Mesendoderm (in vitro differentiated cells): ENCODE measurements around the gene GALK2.

Experiments
- DNase-seq: peaks from one replicate; pipeline ENCODE4 v3.0.0; 2013
- H2AK5ac ChIP-seq: 2 replicates; pipeline ENCODE4 v1.6.1; 2013; ENCODE audit warnings: low read length, inconsistent platforms
- H2BK120ac ChIP-seq: 2 replicates; pipeline ENCODE4 v1.6.1; 2013; ENCODE audit warnings: low read depth, mild to moderate bottlenecking, low read length, moderate library complexity, mixed read lengths
- H2BK15ac ChIP-seq: replicated peaks from 2 replicates; pipeline ENCODE4 v1.6.1; 2013; ENCODE audit warnings: low read depth, mild to moderate bottlenecking, moderate library complexity
- H2BK5ac ChIP-seq: 2 replicates; pipeline ENCODE4 v1.6.1; 2013; ENCODE audit warnings: low read length, inconsistent platforms
- H3K18ac ChIP-seq: 2 replicates; pipeline ENCODE4 v1.6.1; 2013; ENCODE audit warnings: mild to moderate bottlenecking, low read length, mixed read lengths
- H3K23ac ChIP-seq: one replicate; pipeline ENCODE4 v1.6.1; 2013; ENCODE audit warnings: low read length
- H3K27ac ChIP-seq: 2 replicates; pipeline ENCODE4 v1.5.1; 2013; ENCODE audit warnings: low read depth, mild to moderate bottlenecking, inconsistent platforms, low read length, moderate library complexity
- H3K27me3 ChIP-seq: 2 replicates; pipeline ENCODE4 v1.6.1; 2013; ENCODE audit warnings: low read length, control low read depth, mild to moderate bottlenecking, inconsistent platforms; ENCODE audit not compliant: insufficient read depth, poor library complexity
- H3K36me3 ChIP-seq: 2 replicates; pipeline ENCODE4 v1.6.1; 2013; ENCODE audit warnings: low read length, inconsistent platforms; ENCODE audit not compliant: control insufficient read depth, insufficient read depth
- H3K4ac ChIP-seq: one replicate; pipeline ENCODE4 v1.6.1; 2013; ENCODE audit warnings: low read depth, mild to moderate bottlenecking, low read length, moderate library complexity
- H3K4me1 ChIP-seq: 2 replicates; pipeline ENCODE4 v1.6.1; 2013; ENCODE audit warnings: low read depth, low read length, inconsistent platforms; ENCODE audit not compliant: control insufficient read depth
- H3K4me2 ChIP-seq: 2 replicates; pipeline ENCODE4 v1.6.1; 2013; ENCODE audit warnings: low read length
- H3K4me3 ChIP-seq: 2 replicates; pipeline ENCODE4 v1.5.1; 2013; ENCODE audit warnings: mild to moderate bottlenecking, low read length
- H3K56ac ChIP-seq: one replicate; pipeline ENCODE4 v1.6.1; 2013; ENCODE audit warnings: low read length
- H3K79me1 ChIP-seq: 2 replicates; pipeline ENCODE4 v1.6.1; 2013; ENCODE audit warnings: low read length, inconsistent platforms
- H3K79me2 ChIP-seq: 2 replicates; pipeline ENCODE4 v1.6.1; 2013; ENCODE audit warnings: mild to moderate bottlenecking, low read length; ENCODE audit not compliant: control insufficient read depth, insufficient read depth
- H3K9ac ChIP-seq: 2 replicates; pipeline ENCODE4 v1.6.1; 2013; ENCODE audit warnings: low read length, inconsistent platforms
- H4K5ac ChIP-seq: one replicate; pipeline ENCODE4 v1.6.1; 2013; ENCODE audit warnings: low read length
- H4K8ac ChIP-seq: one replicate; pipeline ENCODE4 v1.6.1; 2013; ENCODE audit warnings: low read depth, mild to moderate bottlenecking, control low read depth, low read length, moderate library complexity
- WGBS: extraction: QIAGEN DNeasy Blood & Tissue Kit; methylation state at CpG from one replicate; pipeline ENCODE4 v1.1.7; 2013; ENCODE audit warnings: low lambda C conversion rate, missing lambda C conversion rate; ENCODE audit not compliant: insufficient coverage; ENCODE audit errors: extremely low coverage; 5-methylcytosine and 5-hydroxymethylcytosine counted together

GALK2 gene

DNA sequence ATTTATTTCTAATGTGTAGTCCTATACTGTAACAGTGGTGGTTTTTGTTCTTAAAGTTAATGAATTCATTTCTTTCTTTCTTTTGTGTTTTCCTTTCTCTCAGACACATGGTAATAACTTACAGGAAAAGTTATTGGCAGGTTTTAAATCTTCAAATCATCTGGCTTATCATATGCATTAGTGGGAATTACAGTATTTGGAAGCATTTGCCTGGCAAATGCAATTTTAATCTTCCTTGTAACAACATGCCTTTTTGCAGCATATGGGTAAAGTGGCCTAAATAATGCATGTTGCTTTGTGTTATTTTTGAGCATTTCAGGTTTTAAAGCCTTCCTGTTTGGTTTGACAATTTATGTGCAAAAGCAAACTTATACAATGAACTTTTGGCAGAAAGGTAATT, 66.8 kb downstream of the GALK2 start:
- H3K27me3 ChIP-seq = no peaks in the 10 kb centered on the region
- H3K23ac ChIP-seq = no peak overlapping the region
- H3K4me1 ChIP-seq = no peaks in the 10 kb centered on the region
- H3K79me2 ChIP-seq = no peaks in the 10 kb centered on the region
- no peak overlapping the region for H4K5ac ChIP-seq
- no peak overlapping the region for H3K9ac ChIP-seq
- H2BK5ac ChIP-seq = no peak overlapping the region
- no peak overlapping the region for H2BK120ac ChIP-seq
- H3K79me1 ChIP-seq = no peaks in the 10 kb centered on the region
- H3K4me2 ChIP-seq = no peak overlapping the region
- H4K8ac ChIP-seq = no peak overlapping the region
- H3K36me3 ChIP-seq = no peaks in the 10 kb centered on the region
- no peak overlapping the region for H3K56ac ChIP-seq
- no peak overlapping the region for H2BK15ac ChIP-seq
- no peak overlapping the region for H2AK5ac ChIP-seq
- DNase-seq = no peak
- no peak overlapping the region for H3K4me3 ChIP-seq
- H3K27ac ChIP-seq = no peak overlapping the region
- H3K18ac ChIP-seq = no peak overlapping the region
- H3K4ac ChIP-seq = no peak overlapping the region

DNA sequence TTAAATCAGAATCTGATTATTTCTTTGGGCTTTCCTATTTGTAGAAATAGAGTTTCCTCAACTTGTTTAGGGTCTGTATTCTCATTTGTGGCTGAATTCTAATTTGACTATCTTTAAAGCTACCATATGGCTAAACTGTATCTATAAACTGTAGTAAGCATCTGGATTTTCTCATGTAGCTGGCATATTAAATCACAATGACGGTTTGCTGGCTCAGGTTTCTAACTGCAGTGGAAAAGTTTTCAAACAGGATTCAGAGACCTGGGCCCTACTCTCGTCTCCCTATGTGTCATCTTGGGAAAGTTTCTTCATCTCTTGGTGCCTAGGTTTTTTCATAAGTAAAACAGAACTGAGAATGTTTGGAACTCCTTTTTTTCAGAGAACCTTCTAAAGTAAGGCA, 68.3 kb downstream of the GALK2 start:
- no peaks in the 10 kb centered on the region for H3K79me1 ChIP-seq
- WGBS = no CpG with 5 or more reads among the region's 2 CpGs
- no peak for DNase-seq
- H3K79me2 ChIP-seq = no peaks in the 10 kb centered on the region
- H2BK15ac ChIP-seq = no peak overlapping the region
- no peak overlapping the region for H3K27ac ChIP-seq
- H2BK120ac ChIP-seq = no peak overlapping the region
- H4K5ac ChIP-seq = no peak overlapping the region
- H3K4me1 ChIP-seq = no peaks in the 10 kb centered on the region
- no peak overlapping the region for H3K4me3 ChIP-seq
- H3K4ac ChIP-seq = no peak overlapping the region
- no peak overlapping the region for H2BK5ac ChIP-seq
- H4K8ac ChIP-seq = no peak overlapping the region
- H2AK5ac ChIP-seq = no peak overlapping the region
- H3K56ac ChIP-seq = no peak overlapping the region
- no peak overlapping the region for H3K9ac ChIP-seq
- no peak overlapping the region for H3K4me2 ChIP-seq
- H3K36me3 ChIP-seq = no peaks in the 10 kb centered on the region
- no peak overlapping the region for H3K18ac ChIP-seq
- no peaks in the 10 kb centered on the region for H3K27me3 ChIP-seq
- H3K23ac ChIP-seq = no peak overlapping the region

DNA sequence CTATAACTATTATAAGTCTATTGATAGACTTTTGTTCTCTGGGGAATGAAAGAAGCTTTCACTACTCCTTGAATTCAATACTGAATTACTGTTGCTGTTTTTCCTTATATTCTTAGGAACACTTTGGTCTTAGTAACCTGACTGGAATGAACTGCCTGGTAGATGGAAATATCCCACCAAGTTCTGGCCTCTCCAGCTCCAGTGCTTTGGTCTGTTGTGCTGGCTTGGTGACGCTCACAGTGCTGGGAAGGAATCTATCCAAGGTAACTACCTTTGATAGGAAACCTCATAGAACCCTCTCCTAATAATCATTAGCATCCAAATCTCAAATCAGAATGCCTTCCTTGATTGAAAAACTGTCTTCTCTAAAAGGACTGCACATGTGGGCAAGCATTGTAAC, 69.1 kb downstream of the GALK2 start:
- no peaks in the 10 kb centered on the region for H3K79me2 ChIP-seq
- H4K8ac ChIP-seq = no peak overlapping the region
- no peak overlapping the region for H2AK5ac ChIP-seq
- H2BK15ac ChIP-seq = no peak overlapping the region
- no peaks in the 10 kb centered on the region for H3K27me3 ChIP-seq
- no CpG with 5 or more reads among the region's 1 CpG for WGBS
- no peak overlapping the region for H3K56ac ChIP-seq
- no peaks in the 10 kb centered on the region for H3K36me3 ChIP-seq
- no peak overlapping the region for H3K4me2 ChIP-seq
- H3K4ac ChIP-seq = no peak overlapping the region
- no peak for DNase-seq
- H3K79me1 ChIP-seq = no peaks in the 10 kb centered on the region
- H2BK120ac ChIP-seq = no peak overlapping the region
- H4K5ac ChIP-seq = no peak overlapping the region
- H2BK5ac ChIP-seq = no peak overlapping the region
- H3K18ac ChIP-seq = no peak overlapping the region
- H3K23ac ChIP-seq = no peak overlapping the region
- no peak overlapping the region for H3K4me3 ChIP-seq
- H3K27ac ChIP-seq = no peak overlapping the region
- no peaks in the 10 kb centered on the region for H3K4me1 ChIP-seq
- H3K9ac ChIP-seq = no peak overlapping the region

DNA sequence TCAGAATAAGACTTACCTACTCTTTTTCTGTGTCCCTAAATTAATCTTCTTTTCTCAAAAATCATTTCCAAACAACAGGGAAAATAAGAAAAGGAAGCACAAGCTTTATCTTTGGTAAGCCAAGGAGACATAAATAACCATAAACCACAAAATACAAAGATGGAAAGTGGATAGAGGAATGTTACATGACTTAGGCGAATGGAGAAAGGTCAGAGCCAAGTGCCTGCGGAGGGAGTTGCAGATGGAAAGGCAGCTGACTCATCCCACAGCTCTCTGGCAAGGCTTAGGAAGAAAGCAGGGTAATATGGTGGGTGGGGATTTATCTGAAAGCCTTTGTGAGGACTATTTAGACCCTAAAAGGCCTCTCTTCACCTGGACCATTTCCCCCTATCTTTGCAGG, 72.8 kb downstream of the GALK2 start:
- no peak overlapping the region for H3K9ac ChIP-seq
- H4K5ac ChIP-seq = no peak overlapping the region
- H3K79me1 ChIP-seq = no peaks in the 10 kb centered on the region
- no peak overlapping the region for H2BK15ac ChIP-seq
- no peaks in the 10 kb centered on the region for H3K27me3 ChIP-seq
- H3K4ac ChIP-seq = peak overlapping the region; percentile 3
- no peak overlapping the region for H3K27ac ChIP-seq
- no peak overlapping the region for H3K4me2 ChIP-seq
- no peaks in the 10 kb centered on the region for H3K36me3 ChIP-seq
- H2AK5ac ChIP-seq = no peak overlapping the region
- no peak overlapping the region for H3K4me3 ChIP-seq
- no peaks in the 10 kb centered on the region for H3K4me1 ChIP-seq
- peak overlapping the region; percentile 11 for H3K56ac ChIP-seq
- H2BK5ac ChIP-seq = no peak overlapping the region
- no peak overlapping the region for H2BK120ac ChIP-seq
- DNase-seq = peak; percentile 65
- no peak overlapping the region for H3K23ac ChIP-seq
- WGBS = no CpG with 5 or more reads among the region's 2 CpGs
- no peaks in the 10 kb centered on the region for H3K79me2 ChIP-seq
- no peak overlapping the region for H4K8ac ChIP-seq
- H3K18ac ChIP-seq = no peak overlapping the region

DNA sequence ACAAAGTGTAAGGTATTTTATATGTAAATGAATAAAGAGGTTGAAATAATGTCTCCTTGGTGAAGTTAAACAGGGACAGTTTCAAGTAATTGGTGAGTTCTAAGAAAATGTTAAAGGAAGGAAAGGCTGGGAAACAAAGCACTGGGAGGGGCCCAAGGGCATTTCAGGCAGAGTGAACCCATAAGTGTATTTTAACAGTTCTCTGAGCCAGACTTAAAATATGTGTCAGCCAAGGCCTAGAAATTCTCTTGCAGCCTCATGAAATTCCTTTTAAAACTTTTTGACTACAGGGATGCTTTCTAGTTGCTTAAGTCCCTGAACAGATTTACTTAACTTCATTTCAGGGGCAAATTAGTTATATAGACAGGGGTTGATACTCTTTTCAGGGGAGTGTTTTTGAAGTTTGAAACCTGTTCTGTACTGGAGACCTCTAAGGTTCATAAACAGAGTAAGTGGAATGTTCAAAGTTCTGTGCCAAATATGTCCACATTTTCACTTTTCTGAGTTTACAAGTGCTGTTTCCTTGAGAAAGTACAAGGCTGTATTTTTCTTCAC, 77.6 kb downstream of the GALK2 start:
- no peaks in the 10 kb centered on the region for H3K27me3 ChIP-seq
- no peaks in the 10 kb centered on the region for H3K79me1 ChIP-seq
- no peaks in the 10 kb centered on the region for H3K79me2 ChIP-seq
- no peak overlapping the region for H4K5ac ChIP-seq
- no peak overlapping the region for H3K4me2 ChIP-seq
- H3K4ac ChIP-seq = no peak overlapping the region
- H3K18ac ChIP-seq = no peak overlapping the region
- no peak overlapping the region for H2BK5ac ChIP-seq
- H3K23ac ChIP-seq = no peak overlapping the region
- no peaks in the 10 kb centered on the region for H3K4me1 ChIP-seq
- H3K36me3 ChIP-seq = no peaks in the 10 kb centered on the region
- no peak for DNase-seq
- H2BK120ac ChIP-seq = no peak overlapping the region
- no peak overlapping the region for H3K27ac ChIP-seq
- no peak overlapping the region for H3K4me3 ChIP-seq
- no peak overlapping the region for H3K9ac ChIP-seq
- H3K56ac ChIP-seq = no peak overlapping the region
- H2AK5ac ChIP-seq = no peak overlapping the region
- no peak overlapping the region for H2BK15ac ChIP-seq
- H4K8ac ChIP-seq = no peak overlapping the region

DNA sequence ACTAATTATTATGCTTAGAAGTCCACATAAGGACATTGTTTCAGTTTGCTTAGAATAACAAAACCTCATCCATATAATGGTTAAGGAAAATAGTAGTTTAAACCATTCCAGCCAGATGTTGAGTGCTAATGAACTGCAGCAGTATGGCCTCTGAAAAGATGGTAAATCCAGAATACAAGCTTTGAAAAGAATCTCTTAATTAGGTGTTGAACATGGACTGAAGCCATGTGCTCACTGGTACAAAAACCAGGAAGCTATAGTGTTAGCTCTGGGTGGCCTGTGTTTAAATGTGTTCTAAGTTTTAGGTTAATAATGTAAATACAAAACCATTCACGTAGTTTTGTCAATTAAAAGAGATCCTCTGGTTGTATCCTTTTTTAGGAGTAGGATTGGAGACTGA, 78.2 kb downstream of the GALK2 start:
- no peak overlapping the region for H2BK120ac ChIP-seq
- no peak overlapping the region for H3K9ac ChIP-seq
- no peak overlapping the region for H2BK5ac ChIP-seq
- H3K18ac ChIP-seq = no peak overlapping the region
- no peak for DNase-seq
- H3K27me3 ChIP-seq = no peaks in the 10 kb centered on the region
- H3K56ac ChIP-seq = no peak overlapping the region
- no peaks in the 10 kb centered on the region for H3K36me3 ChIP-seq
- WGBS = no CpG with 5 or more reads among the region's 1 CpG
- no peak overlapping the region for H3K27ac ChIP-seq
- no peak overlapping the region for H3K23ac ChIP-seq
- H3K4me1 ChIP-seq = no peaks in the 10 kb centered on the region
- H4K8ac ChIP-seq = no peak overlapping the region
- H4K5ac ChIP-seq = no peak overlapping the region
- no peak overlapping the region for H3K4me3 ChIP-seq
- H2BK15ac ChIP-seq = no peak overlapping the region
- no peak overlapping the region for H3K4me2 ChIP-seq
- no peak overlapping the region for H2AK5ac ChIP-seq
- H3K79me2 ChIP-seq = no peaks in the 10 kb centered on the region
- H3K4ac ChIP-seq = no peak overlapping the region
- H3K79me1 ChIP-seq = no peaks in the 10 kb centered on the region
